Stimulated activated CD4-positive, alpha-beta T cell treated with anti-CD3 and anti-CD28 coated beads, Interleukin-12 subunit alpha, Interleukin-12 subunit beta, amount 100 ng/mL, for 48 hours (primary cell): ENCODE results near the gene C1RL.

Experiments used
- DNase-seq, 3 donors: peaks; one replicate each; pipeline ENCODE4 v3.0.0-alpha.2; 2020; ENCODE audit warnings: low read depth in 2 of 3, low spot score in 1 of 3

C1RL gene

DNA sequence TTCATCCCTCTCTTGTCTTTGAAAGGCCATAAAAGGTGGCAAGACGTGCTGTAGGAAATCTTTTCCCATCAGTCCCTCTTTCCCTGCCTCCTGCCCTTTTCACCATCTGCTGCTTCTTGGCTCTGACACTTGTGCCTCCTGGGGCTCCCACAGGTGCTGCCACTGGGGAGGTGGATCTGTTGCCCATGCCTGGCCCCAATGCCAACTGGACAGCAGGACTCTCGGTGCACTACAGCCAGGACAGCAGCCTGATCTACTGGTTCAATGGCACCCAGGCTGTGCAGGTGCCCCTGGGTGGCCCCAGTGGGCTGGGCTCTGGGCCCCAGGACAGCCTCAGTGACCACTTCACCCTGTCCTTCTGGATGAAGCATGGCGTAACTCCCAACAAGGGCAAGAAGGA, 27.7 kb upstream of the C1RL start:
- DNase-seq = no peak

DNA sequence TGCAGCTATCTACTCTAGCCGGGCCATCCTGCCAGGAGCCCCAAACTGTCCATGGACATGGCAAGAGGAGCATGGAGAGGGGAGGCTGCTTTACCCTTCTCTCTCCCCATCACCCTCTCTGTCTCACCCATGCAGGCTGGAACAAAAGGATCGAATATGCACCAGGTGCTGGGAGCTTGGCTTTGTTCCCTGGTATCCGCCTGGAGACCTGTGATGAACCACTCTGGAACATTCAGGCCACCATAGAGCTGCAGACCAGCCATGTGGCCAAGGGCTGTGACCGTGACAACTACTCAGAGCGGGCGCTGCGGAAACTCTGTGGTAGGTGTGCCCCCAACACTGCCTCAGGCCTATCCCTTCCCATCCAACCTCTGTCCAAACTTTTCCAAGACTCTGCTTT, 27.1 kb upstream of the C1RL start:
- DNase-seq = no peak

DNA sequence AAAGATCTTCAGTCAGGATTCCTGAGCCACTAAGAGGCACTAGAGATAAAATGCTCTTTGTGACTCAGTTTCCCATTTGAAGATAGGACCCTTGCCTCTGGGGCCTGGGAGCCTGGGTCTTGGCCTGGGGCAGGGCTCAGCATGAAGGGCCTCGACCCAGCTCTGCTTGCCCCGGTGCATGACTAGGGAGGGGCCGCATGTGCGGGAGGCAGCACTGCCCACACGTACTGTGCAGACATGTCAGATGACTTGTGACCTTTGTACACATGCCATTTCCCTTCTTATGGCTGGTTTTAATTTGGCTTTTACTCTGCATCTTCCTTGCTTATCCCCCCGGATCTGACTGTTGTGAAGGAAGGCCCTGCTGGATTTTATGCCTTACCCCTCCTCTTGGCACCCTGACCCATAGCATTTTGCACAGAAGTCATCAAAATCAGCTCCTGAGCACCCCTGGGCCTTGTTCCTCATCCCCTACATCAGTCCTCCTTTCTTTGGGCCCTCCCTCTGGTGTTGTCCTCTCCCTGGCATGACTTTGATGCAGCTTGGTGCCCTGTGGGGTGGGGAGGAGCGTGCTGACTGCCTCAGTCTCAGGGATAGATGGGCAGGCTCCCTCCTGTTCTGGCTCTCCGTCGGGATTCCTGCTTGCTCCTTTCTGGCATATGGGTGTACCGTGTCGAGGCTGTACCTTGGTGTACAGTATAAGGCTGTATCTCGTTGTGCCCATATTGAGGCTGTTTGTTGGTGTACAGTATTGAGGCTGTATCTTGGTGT, 25.6 kb upstream of the C1RL start:
- no peak for DNase-seq

DNA sequence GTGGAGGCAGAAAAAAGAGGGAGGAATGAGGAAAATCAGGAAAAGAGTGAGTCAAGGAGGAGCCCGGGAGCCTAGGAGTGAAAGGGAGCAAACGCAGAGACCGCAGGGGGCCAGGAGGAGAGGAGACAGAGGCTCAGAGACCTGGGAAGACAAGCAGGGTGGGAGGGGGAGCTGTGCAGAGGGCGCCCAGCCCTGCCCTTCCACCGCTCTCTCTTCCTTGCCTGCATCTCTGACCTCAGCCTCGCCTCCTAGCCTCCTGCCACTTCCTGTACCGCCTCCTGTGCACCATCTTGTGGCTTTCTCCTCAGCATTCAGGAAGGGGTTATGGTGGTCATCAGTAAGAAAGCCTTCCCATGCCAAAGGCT, 22.5 kb upstream of the C1RL start:
- DNase-seq = no peak

DNA sequence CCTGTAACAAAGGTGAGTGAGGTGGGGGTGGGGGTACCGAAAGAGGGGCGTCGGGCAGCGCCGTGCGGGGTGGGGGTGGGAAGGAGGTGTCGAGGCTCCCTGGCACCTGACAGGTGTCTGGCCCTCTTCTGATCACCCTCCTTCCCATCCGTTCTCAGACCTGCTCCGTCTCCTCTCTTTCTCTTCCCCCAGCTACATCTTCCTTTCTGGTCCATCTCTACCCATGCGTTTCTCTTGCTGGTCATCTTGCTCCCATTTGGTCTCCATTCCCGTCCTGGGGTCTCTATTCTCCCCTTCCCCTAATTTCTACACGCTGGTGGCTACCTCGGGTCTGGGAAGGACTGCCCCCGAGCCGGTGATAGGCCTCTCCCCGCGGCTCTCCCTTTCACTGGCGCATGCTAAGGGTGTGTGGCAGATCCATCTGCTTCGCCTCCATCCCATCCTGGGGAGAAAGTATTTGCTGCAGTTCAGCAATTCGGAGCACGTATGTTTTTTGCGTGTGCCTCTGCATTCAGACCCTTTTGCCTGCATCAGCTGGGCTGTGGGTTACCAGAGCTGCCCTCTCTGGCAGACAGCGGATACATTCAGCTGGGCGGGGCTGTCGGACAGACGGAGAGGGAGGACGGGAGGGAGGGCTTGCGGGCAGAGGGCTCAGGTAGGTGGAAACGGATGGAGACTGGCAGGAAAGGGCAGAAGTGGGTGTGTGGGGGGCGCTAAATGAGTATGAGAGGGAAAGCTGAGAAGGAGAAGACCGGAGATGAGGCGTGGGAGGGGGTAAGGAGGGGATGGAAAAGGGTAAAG, 21.9 kb upstream of the C1RL start:
- DNase-seq = peak in 2 of 3 donors; percentile 30 to 51

DNA sequence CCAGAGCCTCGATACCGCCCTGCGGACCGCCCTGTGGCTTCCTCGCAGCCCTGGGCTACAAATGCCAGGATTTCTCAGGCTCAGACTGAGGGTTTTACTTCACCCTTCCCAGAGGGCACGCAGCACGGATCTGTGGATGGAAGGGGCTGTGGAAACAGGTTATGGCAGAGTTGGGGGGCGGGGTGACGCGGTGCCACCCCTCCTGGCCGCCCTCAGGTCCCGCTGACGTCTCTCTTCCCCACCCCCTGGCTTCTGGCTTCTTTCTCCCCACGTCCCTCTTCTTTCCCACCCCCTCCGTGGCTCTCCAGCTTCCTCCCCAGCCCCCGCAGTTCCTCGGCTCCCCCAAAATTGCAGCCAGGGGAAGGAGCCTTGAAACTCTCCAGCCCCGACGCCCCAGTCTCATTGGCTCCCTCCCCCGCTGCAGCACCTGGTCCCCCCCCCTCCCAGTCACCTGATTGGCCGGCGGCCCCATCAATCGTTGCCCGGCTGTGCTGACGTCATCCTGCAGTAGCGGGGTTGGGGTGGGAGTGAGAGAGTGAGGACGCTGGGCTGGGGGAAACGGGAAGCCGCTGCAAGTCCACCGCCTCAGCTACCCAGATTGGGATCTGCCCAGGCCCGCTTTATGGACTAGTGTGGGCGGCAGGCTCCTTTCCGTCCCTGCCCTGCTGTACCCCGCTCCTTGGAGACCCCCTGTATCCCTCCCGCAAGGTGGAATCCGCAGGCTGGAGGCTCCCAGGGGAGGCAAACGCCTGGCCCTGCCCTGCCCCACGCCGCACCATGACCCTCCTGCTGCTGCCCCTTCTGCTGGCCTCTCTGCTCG, 21.1 kb upstream of the C1RL start, which contains the start of gene CLSTN3:
TSS of gene CLSTN3 (plus strand) at position 500 of the 820 bp plus-strand sequence. CDS start at position 778, 278 bp downstream.
- peak; percentile 68 to 73 (median 72) for DNase-seq

DNA sequence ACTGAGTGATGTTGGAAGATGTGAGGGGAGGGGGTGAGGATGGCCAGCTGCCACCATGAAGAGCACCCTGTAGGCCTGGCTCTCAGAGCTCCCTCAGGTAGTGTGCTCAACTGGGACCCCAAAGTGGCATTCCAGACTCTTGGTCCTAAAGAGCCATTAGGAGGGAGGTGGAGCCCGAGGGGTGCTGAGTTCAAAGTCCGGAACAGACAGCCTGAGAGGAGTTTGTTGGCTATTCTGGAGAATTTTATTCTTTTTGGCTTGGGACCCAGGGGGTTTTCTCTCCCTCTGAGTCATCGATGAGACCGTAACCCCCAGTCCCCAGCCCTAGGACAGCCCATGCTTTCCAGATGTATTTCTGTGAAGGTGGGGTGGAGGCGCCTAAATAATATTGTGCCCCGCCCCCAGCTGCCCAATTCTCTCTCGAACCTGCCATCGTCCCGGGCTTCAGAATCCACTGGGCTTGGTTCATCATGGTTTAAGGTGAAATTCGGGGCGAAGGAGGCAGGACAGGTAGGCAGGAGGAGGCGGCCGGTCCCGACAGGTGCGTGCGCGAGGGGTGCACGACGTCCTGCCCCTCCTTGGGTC, 20.4 kb upstream of the C1RL start:
- peak in 1 of 3 donors; percentile 2 for DNase-seq

DNA sequence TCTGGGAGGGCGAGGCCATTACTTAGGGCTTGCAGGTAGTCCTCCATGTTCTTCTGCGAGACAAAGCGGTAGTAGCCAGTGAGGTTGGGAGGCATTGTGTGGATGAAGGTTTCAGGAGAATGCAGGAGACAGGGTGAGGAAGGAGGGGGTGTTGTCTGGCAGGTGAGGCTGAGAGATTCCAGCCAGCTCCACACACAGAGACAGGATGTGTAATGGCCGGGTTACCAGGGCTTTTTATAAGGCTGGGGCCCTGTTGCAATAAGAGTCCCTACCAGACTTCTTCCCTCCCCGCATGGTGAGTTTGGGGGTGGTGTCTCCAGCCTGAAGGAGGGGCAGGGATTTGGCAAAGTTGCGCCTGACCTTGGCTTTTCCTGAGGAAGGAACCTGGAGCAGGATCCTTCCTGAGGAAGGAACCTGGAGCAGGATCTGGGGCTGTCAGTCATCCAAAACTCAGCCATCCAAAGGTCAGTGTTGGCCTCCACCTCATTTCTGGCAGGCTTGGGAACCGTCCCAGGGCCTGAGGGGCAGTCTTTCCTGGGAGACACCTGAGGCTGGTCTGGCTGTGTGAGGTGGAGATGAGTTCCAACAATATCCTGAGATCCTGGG, 19.8 kb upstream of the C1RL start, which contains the start of gene RBP5:
TSS of gene RBP5 (minus strand) at position 209 of the 606 bp plus-strand sequence. CDS start at position 95, 114 bp downstream.
- DNase-seq = no peak

DNA sequence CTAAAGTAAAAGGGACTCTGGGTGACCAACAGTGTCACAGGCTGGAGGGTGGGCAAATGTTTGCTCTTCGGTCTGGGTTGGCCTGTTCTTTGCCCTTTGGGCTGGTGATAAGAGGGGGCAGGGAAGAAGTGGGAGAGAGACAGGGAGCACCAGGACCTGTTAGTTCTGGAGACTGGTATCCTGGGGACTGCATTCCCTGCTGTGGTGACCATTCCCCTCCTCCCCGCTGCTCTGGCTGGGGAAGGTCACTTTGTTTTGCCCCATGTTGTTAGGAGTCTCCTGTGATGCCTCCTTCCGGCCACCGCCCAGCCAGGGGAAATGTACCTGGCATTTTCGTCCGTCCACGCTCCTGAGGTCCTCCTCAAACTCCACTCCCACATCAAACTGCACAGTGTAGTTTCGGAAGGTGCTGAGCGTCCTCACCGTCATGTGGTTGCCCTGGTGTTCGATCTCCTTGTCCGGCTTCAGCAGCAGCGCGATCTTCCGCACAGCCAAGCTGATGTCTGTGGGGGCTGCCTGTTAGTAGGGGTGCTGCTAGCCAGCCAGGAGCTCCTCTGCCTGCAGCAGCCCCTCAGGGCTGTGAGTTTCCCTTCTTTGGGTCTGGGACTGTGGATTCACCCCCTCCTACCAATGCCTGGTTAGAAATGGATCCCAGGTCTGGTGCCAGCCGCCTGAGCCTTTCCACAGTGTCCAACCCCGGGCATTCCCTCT, 19.1 kb upstream of the C1RL start:
- DNase-seq = no peak

DNA sequence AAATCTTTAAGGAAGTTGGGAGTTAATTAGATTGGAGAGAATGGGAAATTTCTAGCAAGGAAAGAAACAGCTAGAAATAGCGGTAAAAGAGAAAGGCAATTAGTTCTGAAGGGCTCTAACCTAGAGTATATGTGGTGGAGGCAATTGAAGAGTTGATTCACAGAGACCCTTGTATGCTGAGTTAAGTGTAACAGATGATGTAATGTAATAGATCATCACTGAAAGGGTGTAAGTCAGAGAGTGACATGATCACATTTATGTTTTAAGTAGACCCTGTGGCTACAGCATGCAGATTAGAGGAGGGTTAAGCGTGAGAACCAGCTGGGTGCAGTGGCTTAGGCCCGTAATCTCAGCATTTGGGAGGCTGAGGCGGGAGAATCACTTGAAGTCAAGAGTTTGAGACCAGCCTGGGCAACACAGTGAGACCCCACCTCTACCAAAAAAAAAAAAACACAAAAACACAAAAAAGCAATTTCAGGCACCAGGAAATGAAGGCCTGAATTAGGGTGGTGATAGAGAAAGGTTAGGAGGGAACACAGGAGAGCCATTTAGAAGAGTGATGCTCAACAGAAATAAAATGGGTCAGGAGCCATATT, 16.7 kb upstream of the C1RL start:
- no peak for DNase-seq

DNA sequence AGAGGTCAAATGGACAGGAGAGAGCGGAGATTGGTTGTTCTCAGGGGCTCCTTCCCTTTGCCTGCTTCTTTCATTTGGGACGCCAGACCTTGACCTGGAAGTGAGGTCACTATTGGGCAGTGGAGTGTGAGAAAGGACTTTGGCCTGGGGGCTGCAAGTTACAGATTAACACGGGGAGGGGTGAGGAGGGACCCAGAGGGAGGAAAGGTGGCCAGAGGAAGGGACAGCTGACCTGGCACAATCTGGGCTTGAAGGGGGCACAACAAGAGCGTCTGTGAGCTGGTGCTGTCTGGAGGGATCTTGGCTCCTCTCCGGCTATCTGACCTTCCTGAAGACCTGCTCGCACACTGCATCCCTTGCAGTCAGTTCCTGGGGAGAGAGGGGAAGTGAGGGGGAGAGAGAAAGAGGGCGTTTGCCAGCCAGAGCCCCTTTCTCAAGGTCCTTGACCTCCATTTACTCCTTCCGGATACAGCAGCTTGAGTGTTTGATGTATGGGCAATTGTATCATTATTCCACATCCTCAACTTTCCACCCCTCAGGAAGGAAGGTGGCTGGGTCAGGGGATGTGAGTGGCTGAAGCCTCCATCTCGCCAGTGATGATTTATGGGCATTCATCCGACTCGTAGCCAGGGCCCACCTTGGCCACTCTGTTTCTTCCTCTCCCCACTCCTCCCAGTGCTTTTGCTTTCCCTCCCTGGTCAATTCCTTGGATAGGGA, 14.9 kb upstream of the C1RL start:
- no peak for DNase-seq

DNA sequence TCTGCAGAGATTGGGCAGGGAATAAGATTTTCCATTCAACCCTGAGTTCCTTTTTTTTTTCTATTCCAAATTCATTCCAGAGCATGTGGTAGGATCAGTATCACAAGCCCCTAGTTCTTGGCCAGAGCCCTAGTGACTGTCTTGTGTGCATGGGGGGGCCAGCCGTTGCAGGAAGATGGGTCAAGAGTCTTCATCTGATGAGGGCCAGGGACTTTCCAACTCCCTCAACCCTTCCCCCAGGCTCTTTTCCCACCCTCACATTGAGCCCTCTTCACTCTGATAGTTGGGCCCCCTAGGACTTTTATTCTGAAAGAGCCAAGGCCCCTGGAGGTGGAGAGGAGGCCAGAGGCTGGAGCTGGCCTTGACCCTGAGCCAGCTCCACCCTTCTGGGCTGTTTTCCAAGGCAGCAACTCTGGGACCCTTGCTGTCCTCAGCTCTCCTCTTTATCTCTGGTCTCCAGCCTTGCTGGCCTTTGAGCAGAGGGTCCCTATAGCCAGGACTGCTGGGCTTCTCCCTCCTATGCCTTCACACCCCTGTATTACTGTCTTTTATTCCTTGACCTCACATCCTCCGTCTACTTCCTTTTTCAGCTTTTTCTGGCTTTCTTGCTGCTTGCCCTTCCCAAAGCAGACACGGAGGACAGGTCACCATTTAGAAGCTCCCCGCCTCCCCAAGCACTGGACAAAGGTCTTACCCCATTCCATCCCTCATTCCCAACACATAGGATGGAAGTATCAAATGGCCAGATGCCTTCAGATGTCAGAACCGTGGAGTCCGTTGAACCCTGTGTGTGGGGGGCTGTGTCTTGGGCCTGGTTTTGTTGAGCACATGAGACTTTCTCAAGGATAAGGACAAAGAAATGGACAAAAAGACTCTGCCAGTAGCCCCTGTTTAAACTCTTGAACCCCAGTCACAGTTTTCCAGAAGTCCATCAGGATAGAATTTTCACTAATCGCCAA, 14.1 kb upstream of the C1RL start:
- no peak for DNase-seq

DNA sequence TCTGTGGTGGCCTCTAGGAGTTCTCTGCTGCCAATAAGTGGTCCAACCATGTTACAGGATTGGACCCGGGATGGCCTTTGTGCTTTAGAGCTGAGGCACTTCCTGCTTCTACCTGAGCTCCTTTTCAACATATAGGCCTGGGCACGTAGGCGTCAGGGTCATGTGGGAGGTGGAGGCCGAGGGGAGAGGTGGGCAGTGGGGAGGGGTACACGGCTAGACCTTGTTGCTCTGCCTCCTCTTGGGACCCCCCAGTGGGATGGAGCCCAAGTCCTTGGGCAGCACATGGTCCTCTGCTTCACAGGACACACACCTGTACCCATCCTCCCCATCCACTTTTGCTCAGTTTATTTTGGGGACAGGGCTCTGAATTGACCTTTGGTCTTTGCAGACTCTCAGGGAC, 12.3 kb upstream of the C1RL start:
- no peak for DNase-seq

DNA sequence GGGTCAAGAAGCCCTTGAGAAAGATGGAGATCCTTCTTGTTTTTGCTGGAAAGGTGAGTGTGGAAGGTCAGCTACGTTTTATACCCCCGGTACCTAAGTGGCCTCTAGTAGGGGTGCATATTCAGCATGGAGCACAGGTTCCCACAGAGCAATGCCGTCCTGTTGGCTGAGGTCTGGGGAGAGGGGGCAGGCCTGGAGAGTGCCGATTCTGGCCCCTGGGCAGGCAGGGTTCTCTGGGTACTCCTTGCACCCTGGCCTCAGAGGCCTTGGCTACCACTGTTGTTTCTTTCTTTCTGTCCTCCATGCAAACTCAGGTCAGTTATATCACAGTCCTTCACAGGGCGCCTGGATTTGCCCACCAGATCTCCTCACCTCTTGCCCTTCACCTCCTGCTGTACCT, 11.2 kb upstream of the C1RL start:
- DNase-seq = no peak

DNA sequence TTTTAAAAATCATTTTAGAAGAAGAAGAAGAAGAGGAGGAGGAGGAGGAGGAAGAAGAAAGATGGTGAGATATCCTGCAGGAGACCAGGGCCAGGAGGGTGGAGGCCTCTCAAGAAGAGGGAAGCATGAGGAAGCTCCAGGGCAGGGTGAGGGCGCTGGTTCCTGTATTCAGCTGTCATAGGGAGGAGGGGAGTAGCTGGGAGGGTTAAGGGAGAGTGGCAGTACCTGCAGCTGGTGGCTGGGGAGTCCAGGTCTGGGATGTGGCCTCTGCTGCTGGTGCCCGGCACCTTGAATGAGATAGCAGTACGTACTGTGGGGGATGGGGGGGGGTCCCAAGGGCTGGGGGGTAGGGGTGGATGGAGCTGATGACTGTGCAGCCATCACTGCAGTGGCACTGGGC, 9.9 kb upstream of the C1RL start:
- no peak for DNase-seq

DNA sequence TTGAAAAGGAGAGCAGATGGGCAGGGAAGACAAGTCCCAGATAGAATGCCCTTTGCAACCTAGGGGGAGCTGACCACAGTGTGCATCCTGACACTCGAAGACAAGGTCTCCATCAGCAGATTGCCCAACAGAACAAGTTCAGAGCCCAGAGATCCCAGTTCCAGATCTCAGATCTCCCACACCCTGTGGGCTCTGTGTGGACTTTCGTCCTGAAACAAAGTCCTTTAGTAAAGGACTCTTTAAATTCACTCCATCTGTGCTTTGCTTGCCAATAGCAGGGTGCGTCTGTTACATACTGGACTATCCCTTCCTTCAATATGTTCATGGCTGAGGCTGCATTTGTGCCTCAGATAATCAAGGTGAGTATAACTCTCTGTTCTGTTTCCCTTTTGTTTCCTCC, 8.7 kb upstream of the C1RL start:
- no peak for DNase-seq

DNA sequence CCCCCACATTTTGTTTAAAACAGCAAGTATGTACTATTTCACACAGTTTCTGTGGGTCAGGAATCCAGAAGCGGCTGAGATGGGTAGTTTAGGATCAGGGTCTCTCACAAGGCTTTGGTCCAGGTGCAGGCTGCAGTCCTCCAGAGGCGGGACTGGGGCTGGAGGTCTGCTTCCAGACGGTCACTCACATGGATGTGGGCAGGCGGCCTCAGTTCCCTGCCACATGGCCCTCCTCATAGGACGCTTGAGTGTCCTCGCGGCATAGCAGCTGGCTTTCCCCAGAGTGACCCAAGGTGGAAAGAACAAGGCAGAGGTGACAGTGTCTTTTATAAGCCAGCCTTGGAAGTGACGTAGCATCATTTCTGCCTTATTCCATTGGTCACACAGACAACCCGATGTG, 7.9 kb upstream of the C1RL start:
- no peak for DNase-seq

DNA sequence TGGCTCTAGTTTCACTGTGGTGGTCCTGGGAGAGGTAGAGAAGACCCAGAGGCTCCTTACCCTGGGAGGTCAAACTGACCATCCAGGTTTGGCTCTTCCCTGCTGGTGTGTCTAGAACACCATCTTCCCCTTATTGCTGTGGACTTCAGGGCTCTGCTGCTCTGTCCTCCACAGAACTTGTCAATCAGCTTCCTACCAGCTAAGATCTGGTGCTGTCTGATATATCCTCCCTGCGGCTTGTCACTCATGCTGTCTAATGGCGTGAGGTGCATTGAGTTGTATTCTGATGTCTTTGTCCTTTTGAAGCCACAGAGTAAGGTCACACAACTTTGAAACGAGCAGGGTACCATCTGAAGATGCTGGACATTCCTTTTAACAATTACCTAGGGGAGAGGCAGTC, 7.2 kb upstream of the C1RL start:
- no peak for DNase-seq
